Stimulated activated CD4-positive, alpha-beta T cell treated with anti-CD3 and anti-CD28 coated beads, Interleukin-1b, Interleukin-23, amount 100 ng/mL, for 48 hours (primary cell): Measurements from ENCODE around the gene RIMS3.
"Not testable (repeated sequence)": the region's sequence is repeated elsewhere in the genome, so short reads cannot be mapped to it uniquely, and the experiment has no call there.

Experiments
- DNase-seq: peaks from one replicate; pipeline ENCODE4 v3.0.0-alpha.2; 2020

The RIMS3 gene

GRCh38 chr1:40665335-40666171, at the start of gene RIMS3:
TSS of gene RIMS3 (minus strand) at chr1:40665682. CDS start at chr1:40641925, 23,757 bp downstream.
- peak; percentile 80 for DNase-seq

- DNase-seq = no peak
Observed at GRCh38 chr1:40712997-40713396, 47.5 kb upstream of the RIMS3 start.

- no peak for DNase-seq
Observed at GRCh38 chr1:40712405-40712944, 47.0 kb upstream of the RIMS3 start.

GRCh38 chr1:40711465-40712404, 46.3 kb upstream of the RIMS3 start:
- no peak for DNase-seq

GRCh38 chr1:40710581-40711315, 45.3 kb upstream of the RIMS3 start:
- DNase-seq = no peak

GRCh38 chr1:40709802-40710278, 44.4 kb upstream of the RIMS3 start:
- DNase-seq = no peak

GRCh38 chr1:40709100-40709801, 43.8 kb upstream of the RIMS3 start:
- peak; percentile 80 for DNase-seq

- DNase-seq = no peak
Observed at GRCh38 chr1:40708750-40709099, 43.2 kb upstream of the RIMS3 start.

GRCh38 chr1:40706626-40707025, 41.1 kb upstream of the RIMS3 start:
- DNase-seq = no peak

- no peak for DNase-seq
Observed at GRCh38 chr1:40704817-40705733, 39.6 kb upstream of the RIMS3 start.

GRCh38 chr1:40703316-40703715, 37.8 kb upstream of the RIMS3 start:
- DNase-seq = no peak

GRCh38 chr1:40702810-40703209, 37.3 kb upstream of the RIMS3 start:
- DNase-seq = not testable (repeated sequence)

GRCh38 chr1:40701684-40702083, 36.2 kb upstream of the RIMS3 start:
- no peak for DNase-seq

GRCh38 chr1:40699787-40700186, 34.3 kb upstream of the RIMS3 start:
- peak; percentile 13 for DNase-seq

GRCh38 chr1:40697436-40697835, 32.0 kb upstream of the RIMS3 start:
- no peak for DNase-seq

GRCh38 chr1:40696294-40696693, 30.8 kb upstream of the RIMS3 start:
- DNase-seq = no peak

GRCh38 chr1:40694353-40694874, 28.9 kb upstream of the RIMS3 start:
- no peak for DNase-seq

GRCh38 chr1:40693425-40693824, 27.9 kb upstream of the RIMS3 start:
- DNase-seq = no peak

GRCh38 chr1:40692429-40692895, 27.0 kb upstream of the RIMS3 start:
- DNase-seq = no peak
